ENCODE measurements around the gene MYOM1.
"Not testable (repeated sequence)": the region's sequence is repeated elsewhere in the genome, so short reads cannot be mapped to it uniquely, and the experiment has no call there.

The MYOM1 gene

DNA sequence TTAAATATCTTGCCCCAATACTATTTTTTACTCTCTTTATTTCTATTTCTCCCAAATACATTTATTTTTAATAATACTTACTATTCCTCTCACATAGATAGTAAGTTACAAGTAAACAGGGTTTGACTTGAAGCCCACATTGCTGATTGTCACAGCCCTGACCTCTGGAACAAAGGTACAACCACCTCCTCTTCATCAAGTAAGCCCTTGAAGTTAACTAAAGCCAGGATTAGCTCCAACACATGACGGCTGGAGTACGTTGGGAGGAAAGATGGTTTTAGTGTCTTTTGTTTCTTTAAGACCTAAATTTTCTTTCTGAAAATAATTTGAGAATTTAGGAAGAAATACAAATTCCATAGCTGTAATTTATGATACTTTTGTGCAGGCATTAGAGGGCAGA, 949 bp downstream of the MYOM1 start:
- DNase-seq (ENCODE audit: low read depth): no peak

DNA sequence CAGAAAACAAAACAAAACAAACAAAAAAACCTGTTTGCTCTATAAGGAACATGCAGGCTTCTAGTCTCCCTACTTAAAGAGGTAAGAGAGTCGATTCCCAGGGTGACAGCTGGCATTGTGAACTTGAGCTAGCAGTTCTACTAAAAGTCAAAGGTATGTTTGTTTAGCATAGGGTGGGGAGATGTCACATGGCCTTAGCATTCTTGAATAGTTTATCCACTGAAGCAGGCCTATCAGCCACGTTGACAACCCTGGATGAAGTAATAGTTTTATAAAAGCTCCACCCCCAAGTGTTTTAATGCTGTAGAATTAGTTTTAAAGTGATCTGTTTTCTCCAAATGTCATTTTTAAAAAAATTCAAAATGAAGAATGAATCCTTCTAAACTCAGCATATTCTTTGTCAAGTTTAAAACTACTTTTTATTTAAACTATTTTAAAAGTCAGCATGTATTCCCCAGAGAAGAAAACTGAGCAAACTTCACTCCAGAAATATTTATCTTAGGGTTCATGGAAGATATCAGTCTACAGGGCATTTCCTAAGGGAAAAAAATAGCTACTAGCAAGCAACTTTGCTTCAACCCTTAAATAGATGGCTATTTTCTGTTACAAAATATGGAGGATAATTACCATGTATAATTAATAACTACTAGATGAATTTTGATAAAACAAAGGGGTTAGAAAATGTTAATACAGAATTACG, 1.7 kb downstream of the MYOM1 start:
- DNase-seq (ENCODE audit: low read depth): no peak

- no peak for DNase-seq (ENCODE audit: low read depth)
Measured at GRCh38 chr18:3216987-3217386, 2.8 kb downstream of the MYOM1 start.

- DNase-seq (ENCODE audit: low read depth): no peak
Measured at GRCh38 chr18:3214855-3215637, 4.7 kb downstream of the MYOM1 start.

GRCh38 chr18:3213300-3214059, 6.3 kb downstream of the MYOM1 start:
- no peak for DNase-seq (ENCODE audit: low read depth)

DNA sequence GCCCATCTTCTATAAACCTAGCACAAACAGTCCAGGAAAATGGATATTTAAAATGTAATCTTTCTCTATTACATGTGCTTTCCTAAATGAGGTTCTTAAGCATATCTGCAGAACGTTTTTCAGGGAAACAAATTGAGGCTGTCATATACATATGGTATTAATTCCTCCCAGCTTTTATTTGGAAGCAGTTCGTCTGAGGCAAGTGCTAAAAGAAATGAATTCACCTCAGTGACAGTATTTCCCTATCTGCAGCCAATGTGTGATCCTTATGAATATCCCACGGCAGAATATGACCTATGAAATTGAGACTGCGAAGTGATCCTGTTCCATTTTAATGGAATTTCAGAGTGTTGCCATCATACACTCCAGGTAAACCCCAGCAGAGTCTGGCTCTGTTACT, 7.1 kb downstream of the MYOM1 start:
- DNase-seq (ENCODE audit: low read depth): no peak

GRCh38 chr18:3211236-3211992, 8.4 kb downstream of the MYOM1 start:
- no peak for DNase-seq (ENCODE audit: low read depth)

- DNase-seq (ENCODE audit: low read depth): no peak
Measured at GRCh38 chr18:3209859-3210569, 9.8 kb downstream of the MYOM1 start.

- no peak for DNase-seq (ENCODE audit: low read depth)
Measured at GRCh38 chr18:3207565-3207964, 12.2 kb downstream of the MYOM1 start.

GRCh38 chr18:3205239-3205638, 14.5 kb downstream of the MYOM1 start:
- no peak for DNase-seq (ENCODE audit: low read depth)

GRCh38 chr18:3199942-3200645, 19.7 kb downstream of the MYOM1 start:
- no peak for DNase-seq (ENCODE audit: low read depth)

DNA sequence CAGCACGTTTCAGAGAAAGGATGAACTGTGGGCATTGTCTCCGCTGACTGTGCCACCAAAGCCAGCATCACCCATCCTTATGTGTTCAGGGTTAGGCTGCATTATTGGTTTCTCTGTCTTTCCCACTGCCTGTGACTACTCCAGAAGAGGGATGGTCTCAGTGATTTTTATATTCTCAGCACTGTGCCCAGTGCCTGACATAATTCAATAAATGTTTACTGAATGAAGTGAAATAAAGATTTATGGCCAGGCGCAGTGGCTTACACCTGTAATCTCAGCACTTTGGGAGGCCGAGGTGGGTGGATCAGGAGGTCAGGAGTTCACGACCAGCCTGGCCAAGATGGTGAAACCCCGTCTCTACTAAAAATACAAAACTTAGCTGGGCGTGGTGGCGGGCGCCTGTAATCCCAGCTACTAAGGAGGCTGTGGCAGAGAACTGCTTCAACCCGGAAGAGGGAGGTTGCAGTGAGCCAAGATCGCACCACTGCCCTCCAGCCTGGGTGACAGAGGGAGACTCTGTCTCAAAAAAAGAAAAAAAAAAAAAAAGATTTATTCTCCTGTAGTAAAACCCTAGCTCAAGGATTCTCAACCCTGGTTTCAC, 21.4 kb downstream of the MYOM1 start:
- DNase-seq (ENCODE audit: low read depth): not testable (repeated sequence)

DNA sequence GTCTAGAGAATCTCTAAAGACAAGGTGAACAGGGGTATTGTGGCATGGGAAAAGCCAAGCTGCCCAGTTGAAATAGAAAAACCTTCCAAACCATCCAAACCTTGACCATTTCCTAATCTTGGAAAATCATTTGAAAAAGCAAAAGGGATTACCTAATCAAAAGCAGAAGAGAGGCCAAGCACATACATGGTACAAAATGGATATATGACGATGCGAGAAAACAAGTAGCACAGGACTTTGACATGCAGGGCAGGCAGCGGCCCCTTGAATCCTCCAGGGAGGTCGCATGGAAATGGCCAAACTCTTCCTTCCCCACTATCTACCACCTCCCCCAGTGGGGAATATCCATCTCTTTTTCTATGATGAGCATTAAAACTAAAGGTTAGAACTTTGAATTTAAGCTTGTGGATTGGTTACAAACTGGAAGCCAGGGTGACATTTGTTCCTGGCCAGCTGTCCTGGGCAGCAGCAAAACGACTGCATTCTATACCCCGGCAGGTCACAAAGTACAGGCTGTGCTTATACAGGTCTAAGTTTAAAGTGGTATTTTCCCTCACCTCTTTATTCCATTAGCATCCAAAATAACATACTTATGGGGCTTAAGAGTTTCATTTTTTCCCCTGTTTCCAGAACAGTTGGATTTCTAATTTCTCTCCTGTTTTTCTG, 24.7 kb downstream of the MYOM1 start:
- DNase-seq (ENCODE audit: low read depth): no peak

DNA sequence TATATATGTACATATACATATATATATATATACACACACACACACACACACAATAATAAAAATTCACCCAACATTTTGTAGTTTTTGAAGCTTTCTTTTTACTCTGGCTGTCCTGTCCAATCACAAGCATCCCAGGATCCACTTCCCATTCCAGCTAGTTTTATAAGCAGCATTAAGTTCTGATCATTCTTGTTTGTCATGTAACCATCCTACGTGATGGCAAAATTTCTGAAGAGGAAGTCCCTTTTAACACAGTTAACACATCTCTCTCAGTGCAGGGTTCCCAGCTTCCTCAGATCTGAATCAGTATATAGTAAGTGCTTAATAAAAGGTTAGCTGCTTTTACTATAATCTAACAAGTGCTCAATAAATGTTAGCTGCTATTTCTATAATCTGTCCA, 26.4 kb downstream of the MYOM1 start:
- no peak for DNase-seq (ENCODE audit: low read depth)

- no peak for DNase-seq (ENCODE audit: low read depth)
Measured at GRCh38 chr18:3192752-3193151, 27.0 kb downstream of the MYOM1 start.

DNA sequence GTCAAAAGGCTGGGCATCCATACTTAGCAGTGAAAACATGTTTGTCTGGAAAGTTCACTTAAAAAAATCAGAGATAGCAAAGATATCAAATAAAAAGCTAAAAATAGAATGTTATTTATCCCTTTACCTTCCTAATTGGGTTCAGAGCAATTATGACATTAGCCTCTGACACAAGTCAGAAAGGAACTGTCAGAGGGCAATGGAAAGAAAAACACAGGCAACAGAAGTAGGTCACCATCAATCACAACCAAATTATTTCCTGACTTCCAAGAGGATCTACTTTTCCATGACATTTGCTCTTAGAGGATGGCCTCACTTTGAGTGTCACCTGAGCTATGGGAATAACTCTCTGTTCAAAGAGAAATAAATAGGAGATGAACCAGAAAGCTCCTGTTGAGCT, 27.5 kb downstream of the MYOM1 start:
- no peak for DNase-seq (ENCODE audit: low read depth)

GRCh38 chr18:3190610-3191009, 29.2 kb downstream of the MYOM1 start:
- DNase-seq (ENCODE audit: low read depth): no peak

DNA sequence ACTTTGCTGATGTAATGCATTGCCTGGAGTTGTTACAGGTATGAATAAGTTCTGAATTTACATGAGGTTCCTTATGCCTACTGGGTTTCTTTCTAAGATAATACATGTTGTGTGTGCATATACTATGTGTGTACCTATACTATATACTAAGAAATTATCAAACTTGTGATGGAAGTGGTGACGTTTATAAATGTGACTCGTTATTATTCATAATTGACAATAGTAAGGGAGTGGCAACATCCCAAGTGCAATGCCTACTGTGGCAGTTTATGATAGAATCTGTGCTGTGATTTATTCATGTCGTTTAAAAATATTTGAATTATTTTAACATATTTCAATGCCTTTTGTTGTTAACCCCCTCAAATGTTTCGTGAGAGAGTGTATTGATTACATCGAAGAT, 29.9 kb downstream of the MYOM1 start:
- DNase-seq (ENCODE audit: low read depth): no peak

DNA sequence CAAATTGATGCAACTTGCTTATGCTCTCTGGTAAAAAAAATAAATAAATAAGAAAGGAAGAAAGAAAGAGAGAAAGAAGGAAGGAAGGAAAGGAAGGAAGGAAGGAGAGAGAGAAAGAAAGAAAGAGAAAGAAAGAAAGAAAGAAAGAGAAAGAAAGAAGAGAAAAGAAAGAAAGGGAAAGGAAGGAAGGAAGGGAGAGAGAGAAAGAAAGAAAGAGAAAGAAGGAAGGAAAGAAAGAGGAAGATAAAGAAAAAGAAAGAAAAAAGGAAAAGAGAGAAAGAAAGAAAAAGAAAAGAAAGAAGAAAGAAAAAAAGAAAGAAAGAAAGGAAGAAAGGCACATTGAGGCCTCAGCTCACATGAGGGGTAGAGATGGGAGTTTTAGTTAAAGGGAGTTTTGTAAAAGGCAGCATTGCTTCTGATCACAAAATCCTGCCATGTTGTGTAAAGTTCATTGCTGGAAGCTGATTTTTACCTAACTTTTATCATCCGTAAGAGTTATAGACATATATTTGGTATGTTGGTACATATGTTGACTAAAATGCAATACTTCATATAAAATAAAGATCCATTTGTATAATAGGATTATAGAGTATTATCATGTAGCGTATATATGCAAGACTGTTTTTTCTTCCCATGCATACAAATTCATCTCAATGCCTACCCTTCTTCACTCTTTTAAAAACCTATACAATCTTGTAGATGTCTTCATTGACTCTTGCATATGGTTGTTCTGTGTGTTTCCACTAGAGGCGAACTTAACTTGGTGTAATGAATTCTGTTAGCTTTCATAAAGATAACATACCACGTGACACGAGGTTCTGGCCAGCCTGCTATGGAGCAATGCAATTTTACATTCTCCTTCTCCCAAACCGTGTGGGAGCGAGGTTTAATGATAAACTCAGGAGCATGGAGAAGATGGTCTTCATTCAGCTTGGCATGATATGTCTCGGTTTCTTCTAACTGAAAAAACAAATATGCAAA, 32.8 kb downstream of the MYOM1 start:
- no peak for DNase-seq (ENCODE audit: low read depth)

Measured in activated T-cell treated with anti-CD3 and anti-CD28 coated beads for 1 hour (primary cell).